OCI-LY3 (cell line): Measurements from ENCODE around the gene TRIM29.

ENCODE experiments used
- H2AFZ ChIP-seq: fragments of 200-600, 300-600 bp; shearing (Covaris generic); 2 replicates; pipeline ENCODE4 v1.6.0; 2014; ENCODE audit warnings: antibody characterized with exemption, low read depth, low read length
- H3K27ac ChIP-seq: fragments of 200-600, 300-600 bp; sonication (generic); 2 replicates; pipeline ENCODE4 v1.5.1; 2014; ENCODE audit warnings: mild to moderate bottlenecking, low read length, moderate library complexity, mixed read lengths
- H3K27me3 ChIP-seq: fragments of 200-600, 300-600 bp; sonication (generic); 2 replicates; pipeline ENCODE4 v1.6.1; 2014; ENCODE audit warnings: low read depth, low read length, mixed read lengths
- H3K36me3 ChIP-seq: fragments of 200-600, 300-600 bp; sonication (generic); replicated peaks from 2 replicates; pipeline ENCODE3; 2014; ENCODE audit warnings: low read depth, low read length, mixed read lengths
- H3K4me1 ChIP-seq: fragments of 300-600, 200-600 bp; sonication (generic); 2 replicates; pipeline ENCODE4 v1.6.1; 2014; ENCODE audit warnings: low read length, mixed read lengths
- H3K4me2 ChIP-seq: fragments of 200-600, 300-600 bp; sonication (generic); 2 replicates; pipeline ENCODE4 v1.6.1; 2014; ENCODE audit warnings: low read length, mixed read lengths
- H3K4me3 ChIP-seq: fragments of 300-600, 200-600 bp; sonication (generic); 2 replicates; pipeline ENCODE4 v1.5.1; 2014; ENCODE audit warnings: antibody characterized with exemption, mild to moderate bottlenecking, low read length, moderate library complexity
- H3K79me2 ChIP-seq: fragments of 300-600, 200-600 bp; shearing (Covaris generic); 2 replicates; pipeline ENCODE4 v1.6.1; 2014; ENCODE audit warnings: mild to moderate bottlenecking, low read length, mixed read lengths
- H3K9ac ChIP-seq: fragments of 300-600, 200-600 bp; shearing (Covaris generic); 2 replicates; pipeline ENCODE4 v1.6.0; 2014; ENCODE audit warnings: mild to moderate bottlenecking, low read length, moderate library complexity
- H3K9me3 ChIP-seq: fragments of 200-600, 300-600 bp; shearing (Covaris generic); 2 replicates; pipeline ENCODE4 v1.6.1; 2014; ENCODE audit warnings: low read length, mixed read lengths; ENCODE audit not compliant: insufficient read depth
- H4K20me1 ChIP-seq: fragments of 200-600, 300-600 bp; sonication (generic); 2 replicates; pipeline ENCODE4 v1.6.1; 2016; ENCODE audit warnings: low read length, mixed read lengths; ENCODE audit not compliant: insufficient read depth
- CTCF ChIP-seq: fragments of 200-600, 300-600 bp; sonication (generic); IDR thresholded peaks from 2 replicates; pipeline ENCODE4 v1.5.1; 2014; ENCODE audit warnings: antibody characterized with exemption, low read length, low read depth
- EZH2phosphoT487 ChIP-seq: fragments of 200-600 bp; shearing (Covaris generic); IDR thresholded peaks from 2 replicates; pipeline ENCODE4 v1.6.1; 2018; ENCODE audit warnings: antibody characterized with exemption, mixed run types, low read depth

The TRIM29 gene

DNA sequence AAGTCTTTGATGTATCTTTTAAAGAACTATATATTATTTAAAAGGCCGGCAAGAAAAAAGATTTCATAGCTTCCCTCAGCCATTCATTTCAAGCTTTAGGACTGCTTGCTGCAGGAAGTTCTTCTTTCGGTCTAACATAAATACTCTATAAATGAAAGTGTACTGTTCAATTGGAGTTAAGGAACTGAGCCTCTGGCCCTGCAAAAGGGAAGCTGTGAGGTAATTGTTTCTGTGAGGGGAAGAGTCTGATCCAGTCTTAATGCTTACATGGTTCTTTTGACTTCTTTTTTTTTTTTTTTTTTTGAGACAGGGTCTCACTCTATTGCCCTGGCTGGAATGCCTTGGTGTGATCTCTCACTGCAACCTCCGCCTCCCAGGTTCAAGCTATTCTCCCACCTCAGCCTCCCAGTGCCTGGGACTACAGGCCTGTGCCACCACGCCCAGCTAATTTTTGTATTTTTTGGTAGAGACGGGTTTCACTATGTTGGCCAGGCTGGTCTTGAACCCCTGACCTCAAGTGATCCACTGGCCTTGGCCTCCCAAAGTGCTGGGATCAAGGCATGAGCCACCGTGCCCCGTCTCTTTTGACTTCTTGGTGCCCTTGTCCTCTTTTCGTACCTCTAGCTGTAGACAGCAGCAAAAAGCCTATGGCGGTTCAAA, 4.7 kb upstream of the TRIM29 start:
- Histone ChIP-seq H3K9ac (no peak overlapping the region), H3K4me2 (no peak overlapping the region), H2AFZ (no peak overlapping the region), H3K4me1 (peaks cover 5% of the 10 kb centered on the region; the same call in 1 of the 2 replicates), H3K36me3 (no peaks in the 10 kb centered on the region), H3K27ac (no peak overlapping the region), H3K4me3 (no peak overlapping the region), H3K9me3 (no peaks in the 10 kb centered on the region), H3K27me3 (peaks cover 48% of the 10 kb centered on the region), H3K79me2 (no peaks in the 10 kb centered on the region), H4K20me1 (no peaks in the 10 kb centered on the region)
- TF ChIP-seq EZH2phosphoT487 = no peak
- TF ChIP-seq CTCF = no peak

DNA sequence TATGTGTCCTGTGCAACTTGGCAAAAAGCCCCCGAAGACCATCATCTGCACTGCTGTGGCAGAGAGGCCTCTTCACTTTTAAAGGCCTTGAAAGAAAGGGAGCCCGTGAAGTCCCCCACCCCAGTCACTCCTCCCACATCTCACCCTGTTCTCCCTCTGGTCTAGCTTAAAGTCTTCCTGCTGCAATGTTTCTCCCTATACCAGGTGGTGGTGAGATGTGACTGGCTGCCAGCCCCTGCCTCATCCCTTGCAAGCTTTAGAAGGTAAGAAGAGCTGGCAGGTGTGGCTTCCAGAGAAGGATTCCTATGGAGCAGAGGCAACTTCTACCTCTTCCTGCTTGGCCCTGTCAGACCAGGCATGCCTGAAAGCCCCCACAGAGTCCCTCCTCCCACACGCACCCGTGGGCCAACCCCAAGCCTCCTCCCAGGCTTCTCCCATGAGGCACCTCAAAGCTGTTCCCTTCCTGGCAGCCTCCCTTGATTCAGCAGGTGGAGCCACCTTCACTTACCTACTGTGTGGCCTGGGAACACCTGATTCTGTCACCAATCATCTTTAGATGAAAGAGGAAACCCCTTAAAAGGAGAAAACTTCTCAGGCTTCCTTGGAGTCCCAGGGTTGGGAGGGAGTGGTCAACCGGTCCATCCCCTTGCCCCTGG, 4.0 kb upstream of the TRIM29 start:
- Histone ChIP-seq H3K4me1 (peaks cover 5% of the 10 kb centered on the region; the same call in 1 of the 2 replicates), H3K9ac (no peak overlapping the region), H3K27ac (no peak overlapping the region), H3K27me3 (peaks cover 47% of the 10 kb centered on the region), H4K20me1 (no peaks in the 10 kb centered on the region), H3K36me3 (no peaks in the 10 kb centered on the region), H2AFZ (no peak overlapping the region), H3K79me2 (no peaks in the 10 kb centered on the region), H3K9me3 (no peaks in the 10 kb centered on the region), H3K4me2 (no peak overlapping the region), H3K4me3 (no peak overlapping the region)
- TF ChIP-seq EZH2phosphoT487 (no peak), CTCF (no peak)

- peaks cover 41% of the 10 kb centered on the region for H3K27me3 ChIP-seq
Observed at GRCh38 chr11:120141113-120141767, 3.3 kb upstream of the TRIM29 start.

More at GRCh38 chr11:120141113-120141767, 3.3 kb upstream of the TRIM29 start:
- no peaks in the 10 kb centered on the region for H3K36me3 ChIP-seq
- TF ChIP-seq EZH2phosphoT487 (no peak), CTCF (no peak)
- no peak overlapping the region for H2AFZ ChIP-seq
- no peaks in the 10 kb centered on the region for H4K20me1 ChIP-seq
- no peaks in the 10 kb centered on the region for H3K9me3 ChIP-seq
- peaks cover 5% of the 10 kb centered on the region; the same call in 1 of the 2 replicates for H3K4me1 ChIP-seq
- H3K9ac ChIP-seq = no peak overlapping the region
- no peak overlapping the region for H3K27ac ChIP-seq
- no peak overlapping the region for H3K4me3 ChIP-seq
- H3K79me2 ChIP-seq = no peaks in the 10 kb centered on the region
- H3K4me2 ChIP-seq = no peak overlapping the region
